VCaP (cell line): ENCODE results near the gene SLC43A2.

Source experiments
- H3K27ac ChIP-seq: fragments of 450-650 bp; 2 replicates; pipeline ENCODE4 v1.5.1; 2017
- CTCF ChIP-seq: fragments of 450-650 bp; conservative IDR thresholded peaks from 2 replicates; pipeline ENCODE4 v1.5.1; 2017; ENCODE audit warnings: mild to moderate bottlenecking, moderate library complexity

SLC43A2 gene

GRCh38 chr17:1604831-1605528, 23.7 kb downstream of the SLC43A2 start:
- TF ChIP-seq CTCF: no peak

GRCh38 chr17:1601571-1601970, 27.1 kb downstream of the SLC43A2 start:
- TF ChIP-seq CTCF: no peak
- no peak overlapping the region for H3K27ac ChIP-seq

More at GRCh38 chr17:1604831-1605528, 23.7 kb downstream of the SLC43A2 start:
- no peak overlapping the region for H3K27ac ChIP-seq

GRCh38 chr17:1598399-1599095, 30.1 kb downstream of the SLC43A2 start:
- peak overlapping the region; percentile 100 for H3K27ac ChIP-seq
- TF ChIP-seq CTCF: no peak

DNA sequence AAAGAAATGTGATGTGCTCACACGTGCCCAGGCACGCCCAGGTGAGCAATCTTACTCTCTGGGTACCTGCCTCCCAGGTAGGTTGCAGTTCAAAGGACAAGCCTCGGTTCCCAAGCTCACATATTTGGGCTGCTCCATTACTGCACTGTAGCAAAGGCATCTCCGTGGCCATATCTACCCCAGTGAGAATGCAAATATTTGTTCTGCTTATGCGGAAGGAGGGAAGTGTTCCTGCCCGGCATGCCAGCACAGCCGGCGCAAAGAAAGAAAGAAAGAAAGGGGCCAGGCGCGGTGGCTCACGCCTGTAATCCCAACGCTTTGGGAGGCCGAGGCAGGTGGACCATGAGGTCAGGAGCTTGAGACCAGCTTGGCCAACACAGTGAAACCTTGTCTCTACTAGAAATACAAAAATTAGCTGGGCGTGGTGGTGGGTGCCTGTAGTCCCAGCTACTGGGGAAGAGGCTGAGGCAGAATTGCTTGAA, 30.7 kb downstream of the SLC43A2 start:
- TF ChIP-seq CTCF: no peak
- H3K27ac ChIP-seq: peak overlapping the region; percentile 100

- H3K27ac ChIP-seq: peak overlapping the region; percentile 49
- no peak for TF ChIP-seq CTCF
Observed at GRCh38 chr17:1593630-1593931, 35.1 kb downstream of the SLC43A2 start.

DNA sequence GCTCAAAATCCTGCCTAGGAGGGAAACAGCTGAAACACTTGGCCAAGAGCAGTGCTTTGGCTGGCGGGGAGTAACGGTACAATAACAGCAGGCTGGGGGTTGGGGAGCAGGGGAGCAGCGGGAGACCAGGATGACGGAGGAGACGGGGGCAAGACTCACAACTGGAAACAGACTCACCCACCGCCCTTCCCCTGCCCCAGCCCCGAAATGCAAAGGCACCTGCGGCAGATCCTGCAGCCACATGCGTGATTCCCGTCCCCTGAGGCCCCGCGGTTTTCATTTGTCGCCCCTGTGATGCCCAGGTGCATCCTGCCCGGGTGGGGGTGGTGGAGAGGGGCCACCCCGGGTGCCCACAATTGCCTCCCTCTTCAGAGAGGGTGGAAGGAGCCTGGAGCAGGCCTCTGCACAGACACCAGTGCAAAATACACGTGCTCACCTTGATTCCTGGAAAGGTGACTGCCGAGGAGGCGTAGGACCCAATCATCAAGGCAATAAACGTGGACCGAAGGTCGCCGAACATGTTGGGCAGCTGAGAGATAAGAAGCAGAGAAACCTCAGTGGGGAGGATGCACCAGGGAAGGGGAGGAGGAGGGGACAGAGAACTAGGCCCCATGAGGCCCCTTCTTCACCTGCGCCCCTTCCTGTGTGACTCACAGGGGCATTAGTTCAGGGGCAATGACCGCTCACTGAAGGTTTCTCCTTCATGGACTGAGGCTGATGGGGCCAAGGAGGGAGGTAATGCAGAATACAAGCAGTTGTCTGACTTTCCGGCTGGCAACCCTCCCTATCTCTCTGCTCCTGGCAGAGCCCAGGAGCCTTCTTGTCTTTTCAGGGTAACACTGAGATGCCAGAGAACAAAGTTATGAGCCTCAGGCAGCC, 35.6 kb downstream of the SLC43A2 start:
- H3K27ac ChIP-seq: peak overlapping the region; percentile 49
- no peak for TF ChIP-seq CTCF

DNA sequence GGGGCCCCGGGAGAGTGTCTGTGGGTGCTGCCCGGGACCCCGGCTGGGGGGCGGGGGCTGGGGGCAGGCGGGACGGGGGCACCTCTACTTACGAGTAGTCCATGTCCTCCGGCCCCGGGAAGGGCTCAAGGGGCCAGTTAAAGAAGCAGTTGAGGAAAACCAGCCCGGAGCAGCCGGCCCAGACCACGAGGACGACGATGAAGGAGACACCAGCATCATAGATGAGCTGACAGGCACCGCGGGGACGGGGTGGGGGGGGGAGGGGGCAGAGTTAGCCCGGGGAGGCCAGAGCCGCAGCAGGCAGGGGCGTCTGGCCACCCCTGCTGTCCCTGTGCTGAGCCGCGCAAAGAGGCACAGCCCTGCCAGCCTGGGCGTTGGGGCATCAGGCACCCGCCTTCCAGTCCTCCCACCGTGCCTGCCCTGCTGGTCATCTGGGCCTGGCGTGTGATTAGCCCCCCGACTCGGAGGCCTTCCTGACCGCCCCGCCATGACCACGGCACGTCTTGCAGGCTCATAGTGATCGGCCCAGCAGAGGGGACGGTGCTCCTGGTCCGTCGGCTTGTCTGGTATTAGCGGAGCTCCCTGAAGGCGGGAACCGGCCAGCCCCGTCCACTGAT, 37.1 kb downstream of the SLC43A2 start:
- TF ChIP-seq CTCF: no peak
- no peak overlapping the region for H3K27ac ChIP-seq
